Neural cell (in vitro differentiated cells): ENCODE measurements around the gene DSCAML1.

Experiments used
- EP300 ChIP-seq: fragments of 450-650 bp; conservative IDR thresholded peaks from 2 replicates; pipeline ENCODE4 v1.6.1; 2014; ENCODE audit warnings: antibody characterized with exemption, mild to moderate bottlenecking, moderate library complexity; ENCODE audit not compliant: poor library complexity, severe bottlenecking
- EZH2 ChIP-seq: fragments of 200-600, 300-800 bp; shearing (Covaris generic), sonication (generic); IDR thresholded peaks from 2 replicates; pipeline ENCODE4 v1.6.1; 2014; ENCODE audit warnings: antibody characterized with exemption, low read length, borderline replicate concordance, mild to moderate bottlenecking; ENCODE audit not compliant: insufficient read depth, poor library complexity, severe bottlenecking
- POLR2AphosphoS5 ChIP-seq: IDR thresholded peaks from 2 replicates; pipeline ENCODE4 v1.6.1; 2012
- RAD21 ChIP-seq: fragments of 450-650 bp; conservative IDR thresholded peaks from 2 replicates; pipeline ENCODE4 v1.6.1; 2014; ENCODE audit warnings: antibody characterized with exemption, mild to moderate bottlenecking, moderate library complexity
- REST ChIP-seq: IDR thresholded peaks from 2 replicates; pipeline ENCODE4 v1.6.1; 2012; ENCODE audit warnings: borderline replicate concordance
- SMC3 ChIP-seq: fragments of 450-650 bp; conservative IDR thresholded peaks from 2 replicates; pipeline ENCODE4 v1.6.1; 2014; ENCODE audit warnings: antibody characterized with exemption, mild to moderate bottlenecking, moderate library complexity; ENCODE audit not compliant: poor library complexity
- TF ChIP-seq, protein P1 (sequence below): fragments of 450-650 bp; IDR thresholded peaks from 2 replicates; pipeline ENCODE4 v1.5.1; 2014; ENCODE audit warnings: antibody characterized with exemption, mild to moderate bottlenecking, moderate library complexity; ENCODE audit not compliant: poor library complexity, severe bottlenecking

DNA sequence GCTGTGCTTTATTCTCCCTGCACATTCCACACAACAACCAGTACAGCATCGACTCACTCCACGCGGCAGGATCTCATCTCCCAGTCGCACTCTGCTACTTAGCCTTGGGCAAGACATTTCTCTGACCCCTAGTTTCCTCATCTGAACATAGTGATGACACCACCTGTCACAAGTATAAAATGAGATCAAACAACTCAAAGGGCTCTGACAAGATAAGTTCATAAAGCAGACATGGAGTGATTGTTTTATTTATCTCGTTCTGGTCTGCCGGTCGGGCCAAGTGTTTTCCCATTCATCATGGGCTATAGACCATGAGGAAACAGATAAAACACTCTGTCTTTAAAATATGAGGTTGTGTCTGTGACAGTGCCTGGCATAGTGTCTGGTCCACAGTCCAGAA is 35.0 kb downstream of the DSCAML1 start:
- TF ChIP-seq EZH2 (no peak), POLR2AphosphoS5 (no peak), REST (no peak), EP300 (no peak), SMC3 (no peak), RAD21 (no peak)
- TF ChIP-seq, protein P1, sequence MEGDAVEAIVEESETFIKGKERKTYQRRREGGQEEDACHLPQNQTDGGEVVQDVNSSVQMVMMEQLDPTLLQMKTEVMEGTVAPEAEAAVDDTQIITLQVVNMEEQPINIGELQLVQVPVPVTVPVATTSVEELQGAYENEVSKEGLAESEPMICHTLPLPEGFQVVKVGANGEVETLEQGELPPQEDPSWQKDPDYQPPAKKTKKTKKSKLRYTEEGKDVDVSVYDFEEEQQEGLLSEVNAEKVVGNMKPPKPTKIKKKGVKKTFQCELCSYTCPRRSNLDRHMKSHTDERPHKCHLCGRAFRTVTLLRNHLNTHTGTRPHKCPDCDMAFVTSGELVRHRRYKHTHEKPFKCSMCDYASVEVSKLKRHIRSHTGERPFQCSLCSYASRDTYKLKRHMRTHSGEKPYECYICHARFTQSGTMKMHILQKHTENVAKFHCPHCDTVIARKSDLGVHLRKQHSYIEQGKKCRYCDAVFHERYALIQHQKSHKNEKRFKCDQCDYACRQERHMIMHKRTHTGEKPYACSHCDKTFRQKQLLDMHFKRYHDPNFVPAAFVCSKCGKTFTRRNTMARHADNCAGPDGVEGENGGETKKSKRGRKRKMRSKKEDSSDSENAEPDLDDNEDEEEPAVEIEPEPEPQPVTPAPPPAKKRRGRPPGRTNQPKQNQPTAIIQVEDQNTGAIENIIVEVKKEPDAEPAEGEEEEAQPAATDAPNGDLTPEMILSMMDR, result no peak
